ENCODE measurements around the gene OR6C75. TPM values are rescaled to one million over a fixed set of nuclear protein-coding genes. Genes with fewer than 3 reads are reported as not detected.
"Not testable (repeated sequence)": the region's sequence is repeated elsewhere in the genome, so short reads cannot be mapped to it uniquely, and the experiment has no call there.

The OR6C75 gene
- not detected in 2 replicates for total RNA-seq

DNA sequence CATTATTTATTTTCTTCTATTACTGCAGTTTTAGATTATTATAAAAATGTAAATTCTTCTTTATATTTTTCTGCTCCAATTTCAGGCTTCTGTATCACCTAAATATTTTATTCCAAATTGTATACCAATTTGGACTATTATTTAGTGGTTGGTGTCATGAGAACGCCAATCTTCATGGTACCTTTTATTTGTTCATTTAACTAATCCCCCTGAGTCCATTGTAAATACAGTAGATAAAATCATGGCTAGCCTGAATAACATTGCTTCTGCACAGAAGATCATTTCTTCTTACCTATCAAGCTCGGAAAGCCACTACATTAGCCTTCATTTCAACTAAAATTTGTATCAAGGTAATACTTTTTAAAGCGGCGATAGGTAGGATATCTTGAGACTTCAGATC is at the start of gene OR6C75:
Gene OR6C75, plus strand, starts transcription at position 301 of the 400 bp plus-strand sequence. CDS start 2,136 bp downstream, outside the sequence.
- DNase-seq (ENCODE audit: extremely low read depth, low read depth, low spot score) = no peak

DNA sequence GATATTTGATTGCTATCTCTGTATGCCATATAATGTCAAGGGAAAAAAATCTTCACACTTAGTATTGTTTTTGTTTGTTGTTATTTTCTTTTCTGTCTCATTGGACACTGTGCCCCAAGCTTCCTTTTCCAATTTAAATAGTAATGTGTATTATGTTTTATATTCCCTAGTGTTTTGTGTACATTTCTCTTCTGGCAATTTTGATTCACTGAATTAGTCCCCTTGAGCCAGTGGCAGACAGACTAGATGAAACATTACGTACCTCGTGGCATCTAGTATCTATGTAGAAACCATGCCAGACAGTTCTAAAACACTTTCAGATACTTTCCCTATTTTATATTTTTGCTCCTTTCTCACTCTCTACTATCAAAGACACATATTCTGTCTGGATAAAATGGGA is 48.7 kb upstream of the OR6C75 start, which contains the start of gene OR6C1:
Gene OR6C1, plus strand, starts transcription at position 301 of the 400 bp plus-strand sequence. CDS start 6,257 bp downstream, outside the sequence.
- DNase-seq (ENCODE audit: extremely low read depth, low read depth, low spot score) = no peak

DNA sequence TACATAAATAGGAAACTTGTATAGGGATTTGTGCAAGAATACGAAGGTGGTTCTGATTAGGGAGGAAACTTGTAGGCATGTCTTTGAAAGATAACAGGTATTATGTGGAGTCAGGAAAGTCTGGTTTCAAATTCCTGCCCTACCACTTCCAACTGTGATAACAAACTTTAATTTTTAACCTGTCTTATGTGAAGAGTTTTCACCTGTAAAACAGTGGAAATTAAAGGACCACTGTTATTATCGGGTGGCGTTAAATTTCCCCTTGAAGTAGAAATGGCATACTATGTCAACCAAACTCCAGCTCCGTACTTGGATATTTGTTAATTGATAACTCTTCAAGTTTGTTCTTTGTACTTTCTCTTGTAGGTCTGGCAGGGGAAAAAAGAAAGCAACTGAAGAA is 42.6 kb upstream of the OR6C75 start:
- no peak for DNase-seq (ENCODE audit: extremely low read depth, low read depth, low spot score)

DNA sequence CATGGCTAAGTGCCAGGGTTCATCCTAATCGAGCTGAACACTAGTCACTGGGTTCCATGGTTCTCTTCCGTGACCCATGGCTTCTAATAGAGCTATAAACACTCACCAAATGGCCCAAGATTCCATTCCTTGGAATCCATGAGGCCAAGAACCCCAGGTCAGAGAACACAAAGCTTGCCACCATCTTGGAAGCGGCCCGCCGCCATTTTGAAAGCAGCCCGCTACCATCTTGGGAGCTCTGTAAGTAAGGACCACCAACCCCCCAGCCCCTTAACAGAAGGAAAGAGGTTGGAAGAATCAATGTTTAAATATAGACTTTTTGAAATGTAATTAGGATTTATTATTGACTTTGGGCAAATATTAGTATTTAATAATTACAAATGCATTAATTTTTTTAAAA is 37.0 kb upstream of the OR6C75 start:
- DNase-seq (ENCODE audit: extremely low read depth, low read depth, low spot score) = not testable (repeated sequence)

DNA sequence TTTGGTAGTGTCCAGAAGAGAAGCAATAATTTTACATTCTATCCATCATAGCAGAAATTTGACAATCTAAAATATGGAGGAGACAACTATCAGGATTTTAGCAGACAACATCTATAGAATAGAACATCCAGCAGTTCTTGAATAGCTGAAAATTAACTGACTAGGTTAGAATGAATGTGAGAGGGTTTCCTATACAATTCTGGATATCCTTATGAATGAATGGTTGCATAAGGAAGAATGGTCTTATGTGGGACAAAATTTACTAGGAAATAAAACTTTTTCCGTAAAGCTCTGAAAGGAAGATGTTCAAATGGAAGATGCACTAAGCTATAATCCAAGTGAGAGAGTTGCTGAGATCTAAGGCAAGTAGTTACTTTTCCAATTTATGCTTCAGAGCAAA is 32.3 kb upstream of the OR6C75 start, which contains the start of gene OR6C3:
Gene OR6C3, plus strand, starts transcription at position 301 of the 400 bp plus-strand sequence. CDS start 955 bp downstream, outside the sequence.
- DNase-seq (ENCODE audit: extremely low read depth, low read depth, low spot score) = no peak

DNA sequence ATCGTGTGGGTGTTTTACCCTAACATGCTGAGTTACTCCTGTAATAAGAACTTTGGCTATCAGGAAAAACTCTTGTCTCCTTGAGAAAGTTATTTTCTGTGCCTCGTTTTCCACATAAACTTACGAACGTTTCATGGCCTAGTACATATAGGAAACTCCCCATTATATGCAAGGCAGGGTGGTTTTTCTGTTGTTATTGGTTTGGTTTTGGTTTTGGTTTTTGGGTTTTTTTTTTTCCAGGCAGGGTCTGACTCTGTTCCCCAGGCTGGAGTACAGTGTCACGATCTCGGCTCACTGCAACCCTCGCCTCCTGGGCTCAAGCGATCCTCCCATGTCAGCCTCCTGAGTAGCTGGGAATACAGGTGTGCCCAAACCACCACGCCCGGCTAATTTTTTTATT is 26.8 kb upstream of the OR6C75 start:
- DNase-seq (ENCODE audit: extremely low read depth, low read depth, low spot score) = no peak

DNA sequence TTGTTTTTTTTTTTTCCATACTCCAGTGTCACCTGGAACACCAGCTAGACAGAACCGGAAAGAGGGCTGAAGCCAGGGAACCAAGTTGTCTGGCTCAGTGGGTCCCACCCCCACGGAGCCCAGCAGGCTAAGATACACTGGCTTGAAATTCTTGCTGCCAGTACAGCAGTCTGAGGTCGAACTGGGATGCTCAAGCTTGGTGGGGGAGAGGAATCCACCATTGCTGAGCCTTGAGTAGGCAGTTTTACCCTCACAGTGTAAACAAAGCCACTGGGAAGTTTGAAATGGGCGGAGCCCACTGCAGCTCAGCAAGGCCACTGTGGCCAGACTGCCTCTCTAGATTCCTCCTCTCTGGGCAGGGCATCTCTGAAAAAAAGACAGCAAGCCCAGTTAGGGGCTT is 7.4 kb upstream of the OR6C75 start:
- not testable (repeated sequence) for DNase-seq (ENCODE audit: extremely low read depth, low read depth, low spot score)

DNA sequence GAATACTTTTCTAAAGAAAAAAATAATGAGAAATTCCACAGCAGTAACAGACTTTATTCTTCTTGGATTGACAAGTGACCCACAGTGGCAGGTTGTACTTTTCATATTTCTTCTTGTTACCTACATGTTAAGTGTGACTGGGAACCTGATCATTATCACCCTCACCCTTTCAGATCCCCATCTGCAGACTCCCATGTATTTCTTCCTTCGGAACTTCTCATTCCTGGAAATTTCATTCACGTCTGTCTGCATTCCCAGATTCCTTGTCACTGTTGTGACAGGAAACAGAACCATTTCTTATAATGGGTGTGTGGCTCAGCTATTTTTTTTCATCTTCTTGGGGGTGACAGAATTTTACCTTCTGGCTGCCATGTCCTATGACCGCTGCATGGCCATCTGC is 2.3 kb downstream of the OR6C75 start:
- no peak for DNase-seq (ENCODE audit: extremely low read depth, low read depth, low spot score)

DNA sequence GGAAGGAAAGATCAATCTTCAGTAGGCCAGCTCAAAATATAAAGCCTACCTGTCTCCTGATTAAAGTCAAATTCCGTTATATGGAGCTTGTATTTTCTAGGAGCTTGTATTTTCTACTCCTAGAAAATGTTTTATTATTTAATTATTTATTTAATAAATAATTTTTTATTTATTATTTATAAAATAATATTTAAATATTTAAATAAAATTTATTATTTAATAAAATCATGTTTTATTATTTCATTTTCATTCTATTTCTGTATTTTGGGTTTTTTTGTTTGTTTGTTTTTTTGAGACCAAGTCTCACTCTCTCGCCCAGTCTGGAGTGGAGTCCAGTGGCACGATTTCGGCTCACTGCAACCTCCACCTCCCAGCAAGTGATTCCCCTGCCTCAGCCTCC is 9.7 kb downstream of the OR6C75 start:
- no peak for DNase-seq (ENCODE audit: extremely low read depth, low read depth, low spot score)

DNA sequence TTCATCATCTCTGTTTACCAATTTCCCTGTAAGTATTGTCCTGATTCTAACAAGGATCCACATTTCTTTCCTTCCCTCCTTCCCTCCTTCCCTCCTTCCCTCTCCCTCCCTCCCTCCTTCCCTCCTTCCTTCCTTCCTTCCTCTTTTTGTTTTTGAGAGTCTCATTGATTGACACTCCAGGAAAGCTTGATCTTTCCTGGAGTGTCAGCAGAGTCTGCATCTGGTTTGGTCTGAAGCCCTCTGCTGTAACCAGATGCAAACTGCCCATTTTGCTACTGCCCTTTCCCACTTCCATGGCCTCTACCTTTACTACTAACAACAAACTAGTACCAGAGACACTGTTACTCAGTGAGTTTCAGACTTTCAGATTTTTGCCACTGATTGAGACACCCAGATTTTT is 23.1 kb downstream of the OR6C75 start:
- DNase-seq (ENCODE audit: extremely low read depth, low read depth, low spot score) = no peak

DNA sequence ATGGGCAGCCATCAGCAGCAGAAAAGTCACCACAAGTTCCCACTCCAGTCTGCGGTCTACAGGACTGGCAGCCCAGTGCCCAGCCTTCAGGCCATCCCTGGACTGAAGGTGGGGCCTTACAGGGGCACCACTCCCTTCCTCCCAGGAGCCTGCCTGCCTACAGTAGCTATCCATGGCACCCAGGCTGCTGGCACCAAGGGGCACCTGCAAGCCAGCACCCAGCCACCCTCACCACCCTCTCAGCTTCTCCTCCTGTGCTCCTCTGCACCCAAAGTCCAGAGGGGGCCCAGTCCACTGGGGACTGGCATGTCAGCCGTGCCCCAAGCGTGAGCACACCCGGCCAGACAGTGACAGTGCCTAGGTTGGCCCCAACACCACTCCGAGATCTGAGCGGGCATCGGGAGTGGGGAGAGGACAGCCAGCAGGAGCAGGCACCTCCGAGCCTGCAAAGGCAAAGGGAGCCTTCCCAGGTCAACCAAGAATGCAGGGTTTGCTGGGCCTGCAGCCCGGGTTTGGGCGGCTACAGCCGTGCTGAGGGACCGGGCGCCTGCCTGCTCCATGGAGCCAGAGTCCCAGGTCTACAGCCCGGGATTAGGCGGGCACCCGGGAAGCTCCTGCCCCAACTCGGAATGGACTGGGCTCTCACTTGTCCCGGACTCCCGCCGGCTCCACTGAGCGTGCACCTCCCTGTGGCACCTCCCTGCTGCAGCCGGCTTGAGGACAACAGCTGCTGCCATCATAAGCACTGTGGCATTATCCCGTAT is 29.4 kb downstream of the OR6C75 start:
- DNase-seq (ENCODE audit: extremely low read depth, low read depth, low spot score) = no peak

DNA sequence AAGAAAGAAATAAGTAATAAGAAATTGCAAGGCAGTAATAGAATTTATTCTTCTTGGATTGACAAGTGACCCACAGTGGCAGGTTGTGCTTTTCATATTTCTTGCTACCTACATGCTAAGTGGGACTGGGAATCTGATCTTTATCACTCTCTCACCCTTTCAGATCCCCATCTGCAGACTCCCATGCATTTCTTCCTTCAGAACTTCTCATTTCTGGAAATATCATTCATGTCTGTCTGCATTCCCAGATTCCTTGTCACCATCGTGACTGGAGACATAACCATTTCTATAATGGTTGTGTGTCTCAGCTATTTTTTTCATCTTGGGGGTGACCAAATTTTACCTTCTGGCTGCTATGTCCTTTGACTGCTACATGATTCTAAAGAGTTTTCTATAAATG is 33.6 kb downstream of the OR6C75 start:
- DNase-seq (ENCODE audit: extremely low read depth, low read depth, low spot score) = no peak

DNA sequence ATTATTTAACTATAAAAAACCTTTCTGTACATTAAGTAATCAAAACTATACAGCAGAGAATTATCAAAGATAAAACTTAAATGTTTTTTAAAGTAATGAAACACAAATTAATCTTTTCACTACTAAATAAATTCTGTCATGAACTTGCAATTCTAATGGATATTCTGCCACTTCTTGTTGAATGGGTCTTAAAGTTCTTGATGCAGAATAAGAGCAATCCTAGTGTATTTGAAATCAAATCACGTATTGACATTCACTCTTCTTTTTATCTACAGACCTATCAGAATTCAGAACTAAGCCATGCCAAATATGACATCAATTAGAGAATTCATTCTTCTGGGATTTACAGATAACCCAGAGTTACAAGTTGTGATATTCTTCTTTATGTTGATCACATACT is 37.5 kb downstream of the OR6C75 start, which contains the start of gene OR6C65:
Gene OR6C65, plus strand, starts transcription at position 301 of the 400 bp plus-strand sequence. Its CDS starts 0 bp downstream, at position 301.
- DNase-seq (ENCODE audit: extremely low read depth, low read depth, low spot score) = no peak

DNA sequence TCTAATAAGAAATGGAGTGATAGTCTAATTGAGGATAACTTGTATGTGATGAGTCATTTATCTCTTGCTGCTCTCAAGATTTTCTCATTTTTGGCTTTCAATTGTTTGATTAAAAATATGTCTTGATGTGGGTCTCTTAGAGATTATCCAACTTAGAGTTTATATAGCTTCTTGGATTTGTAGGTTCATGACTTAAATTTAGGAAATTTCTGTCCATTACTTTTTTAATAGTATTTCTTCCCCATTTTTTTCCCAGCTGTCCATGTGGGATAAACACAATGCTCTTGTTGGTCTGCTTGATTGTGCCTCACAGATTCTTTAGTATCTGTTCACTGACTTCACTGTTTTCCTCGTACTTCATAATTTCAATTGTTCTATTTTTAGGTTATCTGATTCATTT is 45.1 kb downstream of the OR6C75 start:
- no peak for DNase-seq (ENCODE audit: extremely low read depth, low read depth, low spot score)

DNA sequence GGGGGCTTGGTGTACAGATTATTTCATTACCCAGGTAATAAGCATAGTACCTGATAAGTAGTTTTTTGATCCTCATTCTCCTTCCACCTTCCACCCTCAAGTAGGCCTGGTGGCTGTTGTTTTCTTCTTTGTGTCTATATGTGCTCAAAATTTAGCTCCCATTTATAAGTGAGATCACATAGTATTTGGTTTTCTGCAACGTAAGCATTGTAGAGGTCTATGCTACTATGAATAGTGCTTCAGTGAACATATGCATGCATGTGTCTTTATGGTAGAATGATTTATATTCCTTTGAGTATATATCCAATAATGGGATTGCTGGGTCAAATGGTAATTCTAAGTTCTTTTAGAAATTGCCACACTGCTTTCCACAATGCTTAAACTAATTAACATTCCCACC is 46.4 kb downstream of the OR6C75 start:
- not testable (repeated sequence) for DNase-seq (ENCODE audit: extremely low read depth, low read depth, low spot score)

DNA sequence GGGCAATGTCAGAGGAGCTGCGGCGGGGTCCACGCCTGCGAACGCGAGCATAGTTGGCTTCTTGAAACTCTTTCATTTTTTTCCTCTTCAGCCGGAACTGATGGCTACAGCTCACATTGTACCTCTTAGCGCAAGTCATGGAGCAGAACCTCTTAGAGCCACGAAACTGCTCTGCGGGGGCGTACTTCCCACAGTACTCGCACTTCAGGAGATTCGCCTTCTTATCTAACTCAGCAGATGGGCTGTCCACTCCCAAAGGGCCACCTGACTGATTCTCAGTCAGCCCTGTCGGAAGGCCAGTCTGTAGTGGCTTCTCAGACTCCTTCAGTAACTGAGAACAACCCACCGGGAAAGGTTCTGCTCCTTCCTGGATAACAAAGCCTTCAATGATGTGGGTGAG is 49.4 kb downstream of the OR6C75 start:
- not testable (repeated sequence) for DNase-seq (ENCODE audit: extremely low read depth, low read depth, low spot score)

DNA sequence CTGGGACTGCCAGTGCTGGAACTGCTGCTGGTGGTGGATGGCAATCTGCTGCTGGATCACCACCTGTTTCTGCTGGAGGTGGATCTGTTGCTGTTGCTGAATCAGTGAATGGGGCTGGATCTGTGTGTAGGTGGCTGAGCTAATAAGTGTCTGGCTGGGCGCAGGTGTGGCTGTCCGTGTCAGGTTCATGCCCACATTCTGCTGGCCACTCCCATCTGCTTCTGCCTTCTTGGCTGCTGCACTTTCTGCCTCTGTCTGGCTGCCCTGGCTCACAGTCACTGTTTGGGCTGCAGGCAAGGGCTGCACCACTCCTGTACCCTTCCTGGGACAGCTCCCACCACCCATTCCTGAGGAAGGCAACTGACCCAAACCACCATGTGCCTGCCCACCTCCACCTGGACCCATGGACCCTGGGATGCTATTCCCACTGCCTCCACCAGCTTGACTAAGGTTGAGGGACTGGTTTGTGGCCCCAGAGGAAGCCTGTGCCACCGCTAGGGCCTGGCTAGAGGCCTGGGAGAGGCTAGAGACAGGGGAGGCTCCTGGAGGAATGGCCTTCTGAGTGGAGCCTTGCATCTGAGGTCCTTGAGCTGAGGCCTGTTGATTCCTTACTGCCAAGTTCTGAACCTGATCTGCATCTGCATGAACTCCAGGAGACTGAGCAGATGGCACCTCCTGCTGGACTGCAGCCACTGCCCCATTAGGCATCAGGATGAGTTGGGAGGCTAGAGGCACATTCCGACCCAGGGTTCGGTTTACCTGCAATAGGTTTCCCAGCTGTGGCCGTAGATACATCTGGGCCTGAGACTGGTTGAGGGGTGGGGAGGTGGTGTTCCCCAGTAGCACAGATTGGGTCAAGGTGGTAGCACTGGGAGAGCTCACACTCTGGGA is 51.0 kb downstream of the OR6C75 start:
- DNase-seq (ENCODE audit: extremely low read depth, low read depth, low spot score) = not testable (repeated sequence)

DNA sequence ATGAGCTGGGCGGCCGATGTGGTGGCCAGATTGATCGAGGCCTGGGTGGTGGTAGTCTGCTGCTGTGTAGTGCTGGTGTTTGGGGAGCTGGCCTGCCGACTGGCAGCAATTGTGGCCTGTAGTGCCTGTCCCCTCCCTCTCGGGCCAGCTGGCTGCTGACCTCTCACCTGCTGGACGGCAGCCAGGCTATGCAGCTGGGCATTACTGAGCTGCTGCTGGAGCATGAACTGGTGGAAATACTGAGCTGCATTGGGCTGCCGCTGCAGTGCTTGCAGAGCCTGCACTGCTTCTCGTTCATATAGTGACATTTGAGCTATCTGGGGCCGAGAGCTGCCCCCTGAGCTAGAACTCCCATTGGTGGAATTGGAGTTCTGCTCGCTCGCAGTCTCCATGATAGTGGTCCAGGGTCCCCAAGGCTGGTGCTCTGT is 51.6 kb downstream of the OR6C75 start:
- DNase-seq (ENCODE audit: extremely low read depth, low read depth, low spot score) = not testable (repeated sequence)

DNA sequence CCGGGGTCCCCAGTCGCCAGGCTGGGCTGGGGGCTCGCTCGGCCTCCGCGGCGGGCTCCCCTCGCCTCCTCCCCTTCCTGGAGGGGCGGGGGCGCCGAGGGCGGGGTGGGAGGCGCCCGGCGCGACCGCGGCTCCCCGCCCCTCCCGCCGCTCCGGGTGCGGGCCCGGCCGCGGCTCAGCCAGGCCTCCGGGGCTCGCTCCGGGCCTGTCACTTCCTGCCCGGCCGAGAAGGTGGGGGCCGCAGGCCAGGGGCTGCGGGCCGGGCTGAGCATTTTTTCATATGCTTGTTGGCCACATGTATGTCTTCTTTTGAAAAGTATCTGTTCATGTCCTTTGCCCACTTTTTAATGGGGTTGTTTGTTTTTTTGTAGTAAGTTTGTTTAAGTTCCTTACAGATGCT is 52.1 kb downstream of the OR6C75 start:
- not testable (repeated sequence) for DNase-seq (ENCODE audit: extremely low read depth, low read depth, low spot score)

DNA sequence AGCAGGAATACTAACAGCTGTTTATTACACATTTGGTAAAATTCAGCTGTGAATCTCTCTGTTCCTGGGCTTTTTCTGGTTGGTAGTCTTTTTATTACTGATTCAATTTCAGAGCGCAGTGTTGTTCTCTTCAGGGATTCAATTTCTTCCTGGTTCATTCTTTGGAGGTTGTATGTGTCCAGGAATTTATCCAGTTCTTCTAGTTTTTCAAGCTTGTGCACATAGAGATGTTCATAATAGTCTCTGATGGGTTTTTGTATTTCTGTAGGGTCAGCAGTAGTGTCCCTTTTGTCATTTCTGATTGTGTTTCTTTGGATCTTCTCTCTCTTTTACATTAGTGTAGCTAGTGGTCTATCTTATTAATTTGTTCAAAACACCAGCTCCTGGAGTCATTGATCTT is 54.2 kb downstream of the OR6C75 start:
- DNase-seq (ENCODE audit: extremely low read depth, low read depth, low spot score) = no peak
